ENCODE data around the gene KCNMB3. TPM values are rescaled to one million over a fixed set of nuclear protein-coding genes. Genes with fewer than 3 reads are reported as not detected.

KCNMB3 gene
- total and polyA plus RNA-seq, 2 of the 8 experiments (the other 6 are each of a cell fraction or from before 2014, with no cell fraction given) = 1.7 to 2.0 TPM

DNA sequence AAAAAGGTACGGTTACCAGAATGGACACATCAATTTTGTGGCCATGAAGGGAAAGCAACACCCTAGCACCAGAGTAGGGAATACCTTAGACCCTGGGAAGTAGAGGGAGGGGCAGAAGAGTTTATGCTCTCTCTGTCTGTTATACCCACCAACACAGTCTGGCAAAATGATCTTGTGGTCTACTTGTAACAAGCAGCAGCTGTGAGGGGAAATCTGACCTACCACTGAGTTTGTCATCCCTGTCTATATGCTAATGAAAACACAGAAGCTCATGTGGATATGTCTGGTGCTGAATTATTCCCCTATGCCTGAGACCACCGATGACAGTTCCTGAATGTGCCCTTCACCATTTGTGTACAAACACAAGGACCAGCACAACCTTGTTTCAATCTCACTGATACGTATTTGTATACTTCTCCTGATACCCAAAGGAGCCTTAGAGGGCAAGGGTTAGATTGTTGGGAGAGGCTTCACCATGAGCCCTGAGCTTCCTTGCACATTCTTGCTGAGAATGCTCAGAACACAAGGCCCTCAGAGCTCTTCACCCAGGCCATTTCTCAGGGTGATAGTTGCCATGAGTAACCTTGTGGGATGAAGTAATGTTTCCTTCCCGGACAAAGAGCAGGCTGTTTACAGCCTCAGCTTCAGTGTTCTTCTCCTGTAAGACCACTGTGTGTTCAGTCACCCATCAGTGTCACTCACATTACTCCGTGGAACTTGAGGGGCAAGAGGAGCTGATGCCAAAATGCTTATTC lies 47.2 kb upstream of the KCNMB3 start:
- no peak overlapping the region for H3K9ac ChIP-seq (replicated peaks in 1 of 4; ENCODE audit: extremely low read depth in 1 of 4, low read depth in 3 of 4, low read length in 3 of 4)
- H2BK20ac ChIP-seq (ENCODE audit: low read length) = no peak overlapping the region
- H2BK120ac ChIP-seq (replicated peaks; ENCODE audit: low read depth, low read length) = no peak overlapping the region
- H3K79me2 ChIP-seq (ENCODE audit: control insufficient read depth in 1 of 2, insufficient read depth in 2 of 2, low read length in 2 of 2) = no peaks in the 10 kb centered on the region
- no peak overlapping the region for H2AFZ ChIP-seq (ENCODE audit: low read length)
- no peak overlapping the region for H3K23ac ChIP-seq (ENCODE audit: insufficient read length)
- no peak overlapping the region for H3K4me3 ChIP-seq (ENCODE audit: extremely low read depth in 1 of 4, insufficient read depth in 2 of 4, low read depth in 3 of 4, low read length in 4 of 4)
- no peaks in the 10 kb centered on the region for H3K4me1 ChIP-seq (replicated peaks in 1 of 4; ENCODE audit: control insufficient read depth in 3 of 4, insufficient read depth in 4 of 4, low read length in 3 of 4)
- H4K5ac ChIP-seq (ENCODE audit: insufficient read length, low read depth, low read length) = no peak overlapping the region
- H3K4ac ChIP-seq (replicated peaks; ENCODE audit: insufficient read length, low read depth, low read length) = no peak overlapping the region
- no peak for FAIRE-seq
- 86% methylated on average over 5 of the region's 5 CpGs; no CpG with 5 or more reads in 1 of the 2 experiments for WGBS, 2 experiments (ENCODE audit: extremely low coverage in 1 of 2, insufficient coverage in 1 of 2, insufficient read length in 1 of 2, insufficient replicate concordance in 2 of 2, low coverage in 1 of 2, low lambda C conversion rate in 2 of 2, missing lambda C conversion rate in 1 of 2)
- H3K4me2 ChIP-seq (ENCODE audit: insufficient read depth in 1 of 2, low read depth in 2 of 2, low read length in 2 of 2) = no peak overlapping the region
- TF ChIP-seq HDAC2 (IDR thresholded peaks at IDR 0.05; ENCODE audit: borderline replicate concordance in 1 of 2, low read depth in 2 of 2, low read length in 2 of 2) (no peak), CBX5 (IDR thresholded peaks at IDR 0.05; ENCODE audit: low read depth, low read length) (no peak), HDAC6 (IDR thresholded peaks at IDR 0.05; ENCODE audit: low read depth, low read length) (no peak), FOSL1 (IDR thresholded peaks at IDR 0.05; ENCODE audit: insufficient read depth, low read depth, low read length) (no peak), SIX5 (IDR thresholded peaks at IDR 0.05; ENCODE audit: low read depth, low read length) (no peak), EZH2 (IDR thresholded peaks at IDR 0.05; ENCODE audit: low read depth, low read length, severe bottlenecking) (no peak), POU5F1 (IDR thresholded peaks at IDR 0.05; ENCODE audit: low read depth, low read length) (no peak)
- H3K56ac ChIP-seq (replicated peaks; ENCODE audit: insufficient read length, low read depth, low read length) = no peak overlapping the region
- no peak overlapping the region for H2BK5ac ChIP-seq (ENCODE audit: low read depth, low read length)
- H4K91ac ChIP-seq (replicated peaks; ENCODE audit: insufficient read length, low read length) = no peak overlapping the region
- H2BK12ac ChIP-seq (ENCODE audit: low read depth, low read length) = no peak overlapping the region
- H3K79me1 ChIP-seq (ENCODE audit: low read depth, low read length) = no peaks in the 10 kb centered on the region
- no peak overlapping the region for H3K18ac ChIP-seq (ENCODE audit: extremely low read depth, low read length)
- H3K36me3 ChIP-seq (ENCODE audit: control insufficient read depth in 2 of 4, insufficient read depth in 4 of 4, low read length in 3 of 4) = no peaks in the 10 kb centered on the region
- no peak overlapping the region for H3K27ac ChIP-seq (ENCODE audit: low read depth, low read length)
- H2AK5ac ChIP-seq (ENCODE audit: low read depth, low read length) = no peak overlapping the region
- H3K23me2 ChIP-seq (ENCODE audit: low read depth, low read length) = no peaks in the 10 kb centered on the region
- no peak overlapping the region for H4K8ac ChIP-seq (ENCODE audit: extremely low read depth, insufficient read depth, low read length)
- no peaks in the 10 kb centered on the region for H3K9me3 ChIP-seq (ENCODE audit: insufficient read depth in 2 of 2, low read depth in 1 of 2, low read length in 1 of 2)
- no peak for DNase-seq (ENCODE audit: low read depth in 1 of 2, low spot score in 2 of 2)
- no peaks in the 10 kb centered on the region for H4K20me1 ChIP-seq (replicated peaks in 1 of 2; ENCODE audit: control insufficient read depth in 1 of 2, insufficient read depth in 2 of 2, low read length in 2 of 2)
- H3K27me3 ChIP-seq (replicated peaks in 1 of 4; ENCODE audit: control insufficient read depth in 3 of 4, extremely low read depth in 1 of 4, insufficient read depth in 3 of 4, low read length in 3 of 4) = no peaks in the 10 kb centered on the region
- ChIA-PET POLR2A (ENCODE audit: partially characterized antibody) (no interaction called here), CTCF (ENCODE audit: partially characterized antibody) (interaction anchor here (1.2 to 2.1 kb wide), 3 partner anchors 17 to 282 kb away, joined by 3 to 7 read pairs (median 4); no protein-coding TSS in a partner anchor)
- H3K14ac ChIP-seq (ENCODE audit: insufficient read length) = no peak overlapping the region
- H2BK15ac ChIP-seq (ENCODE audit: low read length) = no peak overlapping the region
